HL-60 (cell line): ENCODE measurements around the gene PRKAR1B.

Experiments
- DNase-seq, 2 experiments: peaks; one replicate each; pipeline ENCODE4 v3.0.0-alpha.2; 2010 to 2020; ENCODE audit warnings: low read depth in 1 of 2, low spot score in 1 of 2
- H3K27ac ChIP-seq: fragments of 250-450 bp; sonication (Bioruptor Pico); replicated peaks from 2 replicates; pipeline ENCODE4 v1.5.1; 2020; ENCODE audit warnings: mild to moderate bottlenecking, moderate library complexity
- H3K27me3 ChIP-seq: fragments of 250-450 bp; sonication (Bioruptor Pico); 2 replicates; pipeline ENCODE4 v1.5.1; 2021; ENCODE audit warnings: mild to moderate bottlenecking, moderate library complexity; ENCODE audit not compliant: insufficient read depth, poor library complexity, severe bottlenecking
- H3K4me3 ChIP-seq: replicated peaks from 2 replicates; pipeline ENCODE4 v1.5.1; 2011; ENCODE audit warnings: mild to moderate bottlenecking, control low read depth, low read length; ENCODE audit not compliant: insufficient read depth
- GABPA ChIP-seq: IDR thresholded peaks from 2 replicates; pipeline ENCODE4 v1.6.1; 2012; ENCODE audit warnings: low read depth
- POLR2AphosphoS5 ChIP-seq: IDR thresholded peaks from 2 replicates; pipeline ENCODE4 v1.6.1; 2012; ENCODE audit warnings: low read depth
- SPI1 ChIP-seq: IDR thresholded peaks from 2 replicates; pipeline ENCODE4 v1.6.1; 2012; ENCODE audit warnings: low read depth, mild to moderate bottlenecking, borderline replicate concordance
- TF ChIP-seq, protein P1 (sequence below): IDR thresholded peaks from one replicate; pipeline ENCODE4 v1.5.1; 2011; ENCODE audit warnings: low read length, control low read depth, inconsistent platforms; ENCODE audit not compliant: insufficient read depth
- TF ChIP-seq, protein P2 (sequence below): IDR thresholded peaks from 2 replicates; pipeline ENCODE4 v1.6.1; 2012; ENCODE audit warnings: low read depth; ENCODE audit not compliant: insufficient replicate concordance

The PRKAR1B gene

DNA sequence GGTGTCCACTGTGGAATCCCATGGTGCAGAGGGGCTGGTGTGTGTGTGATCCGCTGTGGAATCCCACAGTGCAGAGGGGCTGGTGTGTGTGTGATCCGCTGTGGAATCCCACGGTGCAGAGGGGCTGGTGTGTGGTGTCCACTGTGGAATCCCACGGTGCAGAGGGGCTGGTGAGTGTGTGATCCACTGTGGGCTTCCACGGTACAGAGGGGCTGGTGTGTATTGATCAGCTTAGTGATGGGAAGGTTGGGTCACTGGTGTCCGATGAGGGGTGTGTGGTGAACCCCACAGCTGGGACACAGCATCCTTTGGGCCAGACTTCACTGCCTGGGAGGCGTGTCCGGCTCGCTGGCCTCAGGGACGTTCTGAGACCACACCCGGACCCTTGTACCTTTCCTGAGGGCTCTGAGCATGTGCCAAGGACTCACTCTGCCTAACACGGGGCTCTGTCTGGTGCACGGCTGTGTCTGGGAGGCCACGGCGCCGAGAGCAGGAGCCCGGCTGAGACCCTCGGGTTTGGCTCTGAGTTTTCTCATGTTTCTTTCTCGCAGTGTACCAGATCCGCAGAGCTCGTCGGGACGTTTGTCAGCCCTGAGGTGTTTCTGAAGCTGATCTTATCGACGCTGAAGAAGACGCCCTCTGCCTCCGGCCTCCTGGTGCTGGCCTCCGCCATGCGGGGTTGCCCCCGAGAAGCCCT is 29.3 kb upstream of the PRKAR1B start:
- Histone ChIP-seq H3K27me3 (no peaks in the 10 kb centered on the region), H3K27ac (no peak overlapping the region), H3K4me3 (no peak overlapping the region)
- DNase-seq = no peak
- TF ChIP-seq, protein P1, sequence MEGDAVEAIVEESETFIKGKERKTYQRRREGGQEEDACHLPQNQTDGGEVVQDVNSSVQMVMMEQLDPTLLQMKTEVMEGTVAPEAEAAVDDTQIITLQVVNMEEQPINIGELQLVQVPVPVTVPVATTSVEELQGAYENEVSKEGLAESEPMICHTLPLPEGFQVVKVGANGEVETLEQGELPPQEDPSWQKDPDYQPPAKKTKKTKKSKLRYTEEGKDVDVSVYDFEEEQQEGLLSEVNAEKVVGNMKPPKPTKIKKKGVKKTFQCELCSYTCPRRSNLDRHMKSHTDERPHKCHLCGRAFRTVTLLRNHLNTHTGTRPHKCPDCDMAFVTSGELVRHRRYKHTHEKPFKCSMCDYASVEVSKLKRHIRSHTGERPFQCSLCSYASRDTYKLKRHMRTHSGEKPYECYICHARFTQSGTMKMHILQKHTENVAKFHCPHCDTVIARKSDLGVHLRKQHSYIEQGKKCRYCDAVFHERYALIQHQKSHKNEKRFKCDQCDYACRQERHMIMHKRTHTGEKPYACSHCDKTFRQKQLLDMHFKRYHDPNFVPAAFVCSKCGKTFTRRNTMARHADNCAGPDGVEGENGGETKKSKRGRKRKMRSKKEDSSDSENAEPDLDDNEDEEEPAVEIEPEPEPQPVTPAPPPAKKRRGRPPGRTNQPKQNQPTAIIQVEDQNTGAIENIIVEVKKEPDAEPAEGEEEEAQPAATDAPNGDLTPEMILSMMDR = no peak
- TF ChIP-seq SPI1 (no peak), GABPA (no peak), POLR2AphosphoS5 (no peak)
- TF ChIP-seq, protein P2, sequence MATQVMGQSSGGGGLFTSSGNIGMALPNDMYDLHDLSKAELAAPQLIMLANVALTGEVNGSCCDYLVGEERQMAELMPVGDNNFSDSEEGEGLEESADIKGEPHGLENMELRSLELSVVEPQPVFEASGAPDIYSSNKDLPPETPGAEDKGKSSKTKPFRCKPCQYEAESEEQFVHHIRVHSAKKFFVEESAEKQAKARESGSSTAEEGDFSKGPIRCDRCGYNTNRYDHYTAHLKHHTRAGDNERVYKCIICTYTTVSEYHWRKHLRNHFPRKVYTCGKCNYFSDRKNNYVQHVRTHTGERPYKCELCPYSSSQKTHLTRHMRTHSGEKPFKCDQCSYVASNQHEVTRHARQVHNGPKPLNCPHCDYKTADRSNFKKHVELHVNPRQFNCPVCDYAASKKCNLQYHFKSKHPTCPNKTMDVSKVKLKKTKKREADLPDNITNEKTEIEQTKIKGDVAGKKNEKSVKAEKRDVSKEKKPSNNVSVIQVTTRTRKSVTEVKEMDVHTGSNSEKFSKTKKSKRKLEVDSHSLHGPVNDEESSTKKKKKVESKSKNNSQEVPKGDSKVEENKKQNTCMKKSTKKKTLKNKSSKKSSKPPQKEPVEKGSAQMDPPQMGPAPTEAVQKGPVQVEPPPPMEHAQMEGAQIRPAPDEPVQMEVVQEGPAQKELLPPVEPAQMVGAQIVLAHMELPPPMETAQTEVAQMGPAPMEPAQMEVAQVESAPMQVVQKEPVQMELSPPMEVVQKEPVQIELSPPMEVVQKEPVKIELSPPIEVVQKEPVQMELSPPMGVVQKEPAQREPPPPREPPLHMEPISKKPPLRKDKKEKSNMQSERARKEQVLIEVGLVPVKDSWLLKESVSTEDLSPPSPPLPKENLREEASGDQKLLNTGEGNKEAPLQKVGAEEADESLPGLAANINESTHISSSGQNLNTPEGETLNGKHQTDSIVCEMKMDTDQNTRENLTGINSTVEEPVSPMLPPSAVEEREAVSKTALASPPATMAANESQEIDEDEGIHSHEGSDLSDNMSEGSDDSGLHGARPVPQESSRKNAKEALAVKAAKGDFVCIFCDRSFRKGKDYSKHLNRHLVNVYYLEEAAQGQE = no peak

DNA sequence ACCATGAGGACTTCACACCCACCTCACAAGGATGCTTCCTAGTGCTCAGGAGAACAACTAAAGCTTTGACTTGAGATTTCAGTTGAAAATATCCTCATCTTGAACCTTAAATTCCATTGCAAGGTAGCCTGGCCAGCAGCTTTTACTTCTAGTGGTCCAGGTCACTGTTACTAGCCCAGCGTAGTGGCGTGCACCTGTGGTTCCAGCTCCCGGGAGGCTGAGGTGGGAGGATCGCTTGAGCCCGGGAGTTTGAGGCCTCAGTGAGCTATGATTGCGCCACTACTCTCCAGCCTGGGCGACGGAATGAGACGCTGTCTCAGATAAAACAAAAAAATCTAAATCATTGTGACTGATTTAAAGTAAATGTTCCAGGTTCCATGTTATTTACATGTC is 28.3 kb upstream of the PRKAR1B start:
- H3K4me3 ChIP-seq = no peak overlapping the region
- H3K27ac ChIP-seq = no peak overlapping the region
- TF ChIP-seq, protein P1 = no peak
- no peak for TF ChIP-seq SPI1
- TF ChIP-seq POLR2AphosphoS5 = no peak
- TF ChIP-seq, protein P2 = no peak
- H3K27me3 ChIP-seq = no peaks in the 10 kb centered on the region
- no peak for DNase-seq

DNA sequence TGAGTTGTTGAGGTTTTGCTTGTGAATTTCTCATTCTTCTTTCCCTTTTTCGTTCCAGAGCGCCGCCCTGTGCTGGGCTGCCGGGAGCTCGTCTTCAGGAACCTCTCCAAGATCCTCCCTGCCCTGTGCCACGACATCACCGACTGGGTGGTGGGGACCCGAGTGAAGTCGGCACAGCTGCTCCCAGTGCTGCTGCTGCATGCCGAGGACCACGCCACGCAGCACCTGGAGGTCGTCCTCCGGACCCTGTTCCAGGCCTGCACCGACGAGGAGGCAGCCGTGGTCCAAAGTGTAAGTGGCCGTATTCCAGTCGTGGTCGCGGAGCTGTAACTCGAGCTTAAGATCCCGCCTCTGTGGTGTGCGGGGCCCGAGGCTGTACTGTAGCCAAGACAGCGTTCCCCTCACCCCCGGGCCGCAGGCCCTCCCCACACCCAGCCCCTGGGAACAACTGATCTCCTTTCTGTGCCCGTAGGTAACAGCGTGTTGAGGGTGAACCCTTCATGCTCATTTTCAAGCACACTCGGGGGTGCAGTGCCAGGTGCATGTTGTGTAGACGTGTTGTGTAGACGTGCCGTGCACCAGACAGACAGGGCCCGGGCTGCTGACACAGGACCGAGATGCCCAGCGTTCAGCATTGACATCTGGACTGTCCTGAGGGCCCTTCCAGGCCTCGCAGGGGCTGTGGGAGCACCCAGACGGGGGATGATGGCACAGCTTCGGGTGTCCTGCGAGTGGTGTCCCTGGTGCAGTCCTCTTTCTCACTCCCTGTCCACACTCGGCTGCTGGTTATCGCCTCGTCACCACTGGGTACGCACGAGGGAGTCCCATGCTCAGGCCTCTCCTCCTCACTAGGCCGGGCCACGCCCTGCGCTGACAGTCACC is 27.7 kb upstream of the PRKAR1B start:
- Histone ChIP-seq H3K27me3 (no peaks in the 10 kb centered on the region), H3K27ac (no peak overlapping the region), H3K4me3 (no peak overlapping the region)
- no peak for DNase-seq
- no peak for TF ChIP-seq POLR2AphosphoS5
- TF ChIP-seq, protein P1 = no peak
